Peyer's patch (tissue), 4 donors: Measurements from ENCODE around the gene EEF2K.

Experiments used
- CTCF ChIP-seq, 6 experiments: fragments of 450-650 bp in 4 of 6; fragments of 200-600 bp in 2 of 6; sonication (generic) in 1 of 6; IDR thresholded peaks; one replicate each; pipeline ENCODE4 v1.5.1; 2017 to 2019; ENCODE audit warnings: antibody characterized with exemption in 6 of 6, mild to moderate bottlenecking in 3 of 6, moderate library complexity in 1 of 6
- POLR2A ChIP-seq, 2 donors: fragments of 450-650 bp; IDR thresholded peaks; one replicate each; pipeline ENCODE4 v1.5.1; 2017; ENCODE audit warnings: antibody characterized with exemption in 2 of 2, mild to moderate bottlenecking in 2 of 2, moderate library complexity in 2 of 2

DNA sequence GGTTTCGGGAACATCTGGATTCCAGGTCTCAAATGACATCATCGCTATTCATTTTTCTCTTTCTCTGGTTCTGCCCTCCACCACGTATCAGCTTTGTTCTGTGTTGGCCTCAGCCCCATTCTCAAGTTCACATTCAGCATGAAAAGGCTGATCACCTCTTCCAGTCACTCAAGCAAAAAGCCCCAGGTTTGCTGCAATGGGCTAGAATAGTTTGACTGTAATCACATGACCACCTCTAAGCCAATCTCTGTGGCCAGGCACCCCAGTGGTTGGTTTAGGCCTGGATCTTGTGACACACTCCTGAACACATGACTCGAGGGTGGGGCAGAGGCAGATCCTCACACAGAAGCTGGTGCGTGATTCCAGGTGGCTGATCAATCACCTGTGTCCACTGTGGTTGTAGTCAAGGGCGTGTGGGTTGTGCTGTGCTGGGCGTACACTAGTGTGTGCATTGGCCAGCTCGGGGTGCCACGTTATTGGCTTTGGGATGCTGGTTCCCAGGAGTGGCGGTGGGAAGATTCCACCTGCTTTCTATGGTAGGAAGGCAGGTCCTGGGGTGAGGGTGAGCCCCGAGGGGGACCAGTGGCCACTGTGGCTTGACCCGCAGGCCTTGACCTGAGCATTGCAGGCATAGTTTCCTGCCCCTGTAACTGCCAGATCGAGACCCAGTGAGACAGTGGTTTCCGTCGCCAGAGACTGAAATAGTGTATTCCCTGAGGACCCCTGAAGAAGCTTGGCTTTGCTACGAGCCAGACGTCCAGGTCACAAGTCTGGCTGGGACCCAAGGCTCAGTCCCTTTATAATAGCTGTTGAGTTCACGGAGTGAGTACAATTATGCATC is 12.0 kb downstream of the EEF2K start:
- no peak for TF ChIP-seq CTCF (IDR thresholded peaks at IDR 0.05)
- TF ChIP-seq POLR2A (IDR thresholded peaks at IDR 0.05): no peak
